GM19099 (cell line): ENCODE data around the gene ALK.

ENCODE experiments used
- POLR2A ChIP-seq: IDR thresholded peaks from 3 replicates; pipeline ENCODE4 v1.6.1; 2011; ENCODE audit warnings: low read depth; ENCODE audit not compliant: insufficient read length; ENCODE audit errors: extremely low read depth

ALK gene

GRCh38 chr2:29325544-29325943 is 595.8 kb downstream of the ALK start:
- no peak for TF ChIP-seq POLR2A

- TF ChIP-seq POLR2A = no peak
Observed at GRCh38 chr2:29323961-29324360, 597.4 kb downstream of the ALK start.

GRCh38 chr2:29323301-29323700 is 598.1 kb downstream of the ALK start:
- TF ChIP-seq POLR2A = no peak

DNA sequence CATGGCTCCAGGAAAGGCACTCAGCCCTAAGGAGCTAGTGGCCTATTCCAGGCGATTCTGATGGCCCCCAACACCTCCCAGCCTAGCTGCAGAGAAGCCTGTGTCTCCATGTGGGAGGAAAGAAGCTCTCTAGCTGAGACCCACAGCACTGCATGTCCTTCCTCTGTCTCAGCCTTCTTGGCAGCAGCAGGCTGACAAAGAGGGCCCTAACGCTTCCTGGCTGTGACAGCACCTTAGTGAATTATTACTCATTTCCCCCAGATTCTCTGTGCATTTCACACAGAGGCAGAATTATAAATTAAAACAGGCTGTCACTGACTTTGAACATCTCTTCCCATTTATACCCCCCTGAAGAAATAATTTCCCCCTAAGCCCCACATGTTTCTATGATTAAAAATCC is 599.4 kb downstream of the ALK start:
- no peak for TF ChIP-seq POLR2A

- no peak for TF ChIP-seq POLR2A
Observed at GRCh38 chr2:29317801-29318485, 603.4 kb downstream of the ALK start.

DNA sequence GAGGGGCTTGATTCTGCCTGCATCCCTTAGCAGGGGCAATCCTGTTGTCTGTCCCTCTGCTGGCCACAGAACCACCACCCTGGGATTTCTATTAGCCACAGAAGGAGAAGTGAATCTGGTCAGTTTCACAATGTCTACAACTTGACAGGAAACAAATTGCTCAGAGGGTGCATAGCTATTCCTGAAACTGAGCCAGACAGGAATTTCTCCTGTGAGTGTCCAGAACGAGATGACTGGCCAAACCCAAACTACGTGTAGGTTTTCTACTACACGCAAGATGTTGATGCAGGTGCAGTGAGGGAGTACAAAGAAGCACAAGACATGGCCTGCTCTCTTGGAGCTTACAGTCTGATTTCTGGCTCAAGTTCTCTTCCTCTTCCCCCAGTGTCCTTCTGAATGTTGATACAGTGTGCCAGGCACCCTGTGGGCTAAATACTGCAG is 604.3 kb downstream of the ALK start:
- TF ChIP-seq POLR2A = no peak

DNA sequence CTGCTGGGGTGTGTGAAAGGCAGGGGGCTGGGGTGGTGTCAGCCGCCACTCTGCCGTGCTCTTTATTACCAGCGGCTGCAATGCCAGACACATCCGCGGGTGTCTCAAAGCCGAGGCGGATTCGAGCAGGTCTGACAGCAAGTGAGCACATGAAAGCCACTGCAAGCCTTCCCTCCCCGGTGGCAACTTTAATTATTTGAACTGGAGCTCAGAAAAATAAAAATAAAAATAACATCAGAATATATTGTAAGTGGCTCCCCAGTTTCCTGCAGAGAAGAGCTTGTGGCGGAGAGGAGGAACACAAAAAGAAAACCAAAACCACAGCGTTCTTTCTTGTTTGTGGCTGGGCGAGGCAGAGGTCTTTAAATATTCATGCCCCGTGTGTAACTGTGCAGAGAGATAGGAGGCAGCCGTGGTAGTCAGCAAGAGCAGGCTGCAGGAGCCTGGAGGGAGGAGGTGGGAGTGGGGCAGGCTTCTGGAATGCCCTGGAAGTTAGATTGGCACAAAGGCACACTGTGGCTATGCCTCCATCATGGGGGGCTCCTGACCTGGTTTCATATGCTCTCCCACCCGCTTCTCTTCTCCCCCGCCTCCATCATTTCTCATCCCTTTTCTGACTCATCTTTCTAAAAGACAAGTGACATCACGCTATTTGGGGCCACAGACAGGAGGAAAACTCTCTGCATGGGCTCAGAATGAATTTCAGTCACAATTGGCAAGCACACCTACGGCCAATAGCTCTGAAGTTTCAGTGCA is 606.4 kb downstream of the ALK start:
- TF ChIP-seq POLR2A = no peak

- TF ChIP-seq POLR2A = no peak
Observed at GRCh38 chr2:29311458-29311857, 609.9 kb downstream of the ALK start.

DNA sequence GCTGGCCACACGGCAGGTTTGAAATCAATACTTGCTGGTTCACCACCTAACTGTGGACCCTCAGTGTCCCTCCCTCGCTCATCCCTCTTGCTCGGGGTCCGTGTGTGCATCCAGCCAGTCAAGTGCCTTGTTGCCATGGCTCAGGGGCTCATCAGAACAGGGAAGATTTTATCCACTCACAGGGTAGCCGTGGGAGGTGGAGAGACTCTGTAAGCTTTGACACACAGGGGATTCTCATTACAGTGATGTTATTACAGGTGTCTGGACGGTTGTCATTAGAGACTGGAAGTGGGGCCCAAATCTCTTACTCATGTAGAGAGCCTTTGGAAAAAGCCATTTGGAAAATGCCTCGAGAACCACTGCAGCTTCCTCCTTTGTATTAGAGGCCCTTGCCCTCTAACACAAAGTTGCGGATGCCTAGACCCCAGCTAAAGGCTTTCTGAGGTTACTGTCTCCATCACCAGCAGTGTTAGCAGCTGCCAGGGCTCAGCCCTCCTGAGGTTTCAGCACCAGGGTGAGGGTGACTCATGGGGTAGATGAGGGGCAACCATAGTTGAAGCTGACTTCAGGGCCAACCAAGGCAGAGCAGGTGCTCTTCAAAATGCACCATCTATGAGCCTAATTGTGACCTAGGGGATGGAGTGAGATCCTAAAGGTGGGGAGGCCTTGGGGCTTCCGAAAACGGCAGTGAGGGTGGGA is 610.6 kb downstream of the ALK start:
- no peak for TF ChIP-seq POLR2A

DNA sequence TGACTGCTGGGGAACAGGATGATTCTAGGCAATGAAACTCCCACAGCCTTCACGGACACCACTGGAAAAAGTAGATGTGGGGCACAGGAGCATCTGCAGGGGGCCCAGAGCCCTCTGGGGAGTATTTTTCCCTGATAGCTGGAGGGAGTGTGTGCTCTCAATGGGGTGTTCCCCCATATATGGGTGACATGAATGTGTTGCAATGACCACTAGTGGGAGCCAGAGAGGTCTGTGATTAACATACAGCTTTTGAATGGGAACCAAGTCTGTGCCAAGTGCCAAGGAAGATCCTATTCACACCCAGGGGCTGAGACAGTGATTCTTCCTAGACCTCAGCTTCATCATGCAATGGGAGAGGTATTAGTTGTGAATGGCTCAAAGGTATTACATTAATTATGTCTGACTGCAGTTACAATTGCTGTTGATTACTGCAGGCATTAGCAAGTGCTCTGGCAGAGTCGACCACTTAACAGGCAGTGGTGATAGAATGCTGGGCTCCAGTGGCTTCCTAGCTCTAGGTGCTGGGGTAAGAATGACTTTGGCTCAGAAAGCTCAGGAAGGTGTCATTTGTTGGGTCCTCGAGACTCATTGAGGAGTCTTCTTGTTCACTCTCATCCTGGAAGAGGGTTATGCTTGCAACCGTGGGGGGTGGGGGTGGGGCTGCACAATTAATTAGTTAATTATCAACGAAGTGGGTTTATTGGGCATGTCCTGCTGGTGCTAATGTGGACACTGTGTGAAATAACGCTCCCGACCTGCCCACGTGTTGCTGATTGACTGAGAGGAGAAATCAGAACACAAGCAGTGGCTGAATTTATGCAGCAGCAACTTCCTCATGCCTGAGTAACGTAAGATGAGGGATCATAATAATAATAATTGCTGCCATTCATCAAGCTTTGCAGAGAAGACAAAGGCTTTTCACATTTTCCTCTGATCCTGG is 612.0 kb downstream of the ALK start:
- TF ChIP-seq POLR2A = no peak

DNA sequence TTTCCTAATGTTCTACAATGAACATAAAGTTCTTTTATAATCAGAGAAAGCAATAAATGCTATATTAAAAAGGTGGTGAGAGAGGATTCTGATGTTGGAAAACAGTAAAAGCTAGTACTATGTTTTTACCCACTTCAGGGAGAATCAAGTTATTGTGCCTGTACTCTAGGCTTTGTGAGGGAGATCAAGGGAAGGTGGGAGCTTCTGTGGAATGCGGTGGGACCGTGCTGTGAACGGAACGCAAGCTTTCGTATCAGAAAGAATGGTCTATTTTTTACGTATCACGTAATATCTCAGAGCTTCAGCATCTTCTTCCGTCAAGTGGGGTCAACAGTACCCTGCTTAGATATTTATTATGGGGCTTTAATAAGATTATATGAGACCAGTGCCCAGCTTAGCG is 613.0 kb downstream of the ALK start:
- TF ChIP-seq POLR2A = no peak

GRCh38 chr2:29307519-29307918 is 613.9 kb downstream of the ALK start:
- TF ChIP-seq POLR2A = no peak

DNA sequence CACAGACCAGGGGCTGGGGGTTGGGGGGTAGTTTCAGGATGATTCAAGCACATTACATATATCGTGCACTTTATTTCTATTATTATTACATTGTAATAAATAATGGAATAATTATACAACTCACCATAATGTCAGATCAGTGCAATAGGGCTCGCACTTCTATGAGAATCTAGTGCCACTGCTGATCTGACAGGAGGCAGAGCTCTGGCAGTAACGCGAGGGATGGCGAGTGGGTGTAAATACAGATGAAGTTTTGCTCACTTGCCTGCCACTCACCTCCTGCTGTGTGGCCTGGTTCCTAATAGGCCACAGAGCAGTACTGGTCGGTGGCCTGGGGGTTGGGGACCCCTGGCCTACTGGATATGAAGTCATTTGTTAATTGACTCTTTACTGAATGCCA is 615.6 kb downstream of the ALK start:
- no peak for TF ChIP-seq POLR2A

GRCh38 chr2:29304399-29305060 is 616.9 kb downstream of the ALK start:
- no peak for TF ChIP-seq POLR2A

DNA sequence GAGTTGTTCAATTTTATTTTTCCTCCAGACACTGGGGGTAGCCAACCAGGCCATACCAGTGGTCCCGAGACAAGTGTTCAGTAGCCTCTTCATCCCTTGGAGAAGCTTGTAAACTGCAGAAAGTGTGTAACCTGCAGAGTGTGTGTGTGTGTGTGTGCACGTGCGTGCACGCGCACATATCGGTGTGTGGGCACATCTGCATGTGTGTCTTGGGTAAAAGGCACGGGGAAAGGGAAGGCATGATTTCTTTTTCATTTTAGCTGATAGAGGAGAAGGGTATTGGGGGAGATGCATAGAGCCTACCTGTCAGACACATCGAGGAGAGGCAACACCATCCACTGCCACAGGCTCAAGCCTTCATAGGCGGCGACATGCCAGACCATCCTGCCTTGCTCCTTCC is 624.8 kb downstream of the ALK start:
- TF ChIP-seq POLR2A = no peak

- no peak for TF ChIP-seq POLR2A
Observed at GRCh38 chr2:29295845-29296244, 625.5 kb downstream of the ALK start.
